HEK293 (cell line): ENCODE data around the gene NDST1.

Source experiments
- CTCF ChIA-PET: fragments of 350-600 bp; formaldehyde crosslinking; extraction: SDS; loops from one replicate; lab custom pipeline; 2021; ENCODE audit warnings: antibody characterized with exemption; lab: Yijun Ruan, JAX
- POLR2A ChIA-PET: fragments of 300-600 bp; formaldehyde crosslinking; extraction: SDS; loops from one replicate; lab custom pipeline; 2020; ENCODE audit warnings: antibody characterized with exemption, inconsistent platforms; lab: Yijun Ruan, JAX
- H3K27ac ChIP-seq: fragments of 200-500 bp; sonication (Bioruptor generic); 2 replicates; pipeline ENCODE4 v1.5.1; 2014; ENCODE audit warnings: low read depth, low read length, control low read depth, inconsistent platforms; ENCODE audit errors: extremely low read depth
- H3K36me3 ChIP-seq, 2 experiments: fragments of 200-500 bp in 1 of 2; sonication (Bioruptor generic) in 1 of 2; 1 replicate in 1 of 2; 2 replicates in 1 of 2; pipeline ENCODE4 v1.5.1; 2014 to 2017; ENCODE audit warnings: inconsistent platforms in 2 of 2, low read length in 2 of 2; ENCODE audit not compliant: control insufficient read depth in 2 of 2, insufficient read depth in 1 of 2
- H3K4me1 ChIP-seq: fragments of 200-500 bp; sonication (Bioruptor generic); 2 replicates; pipeline ENCODE4 v1.5.1; 2014; ENCODE audit warnings: mild to moderate bottlenecking, low read length, inconsistent platforms; ENCODE audit not compliant: control insufficient read depth, insufficient read depth
- H3K4me3 ChIP-seq: 2 replicates; pipeline ENCODE4 v1.5.1; 2011; ENCODE audit warnings: low read depth, mild to moderate bottlenecking, control low read depth, low read length, moderate library complexity
- H3K9me3 ChIP-seq: fragments of 200-500 bp; sonication (Bioruptor generic); 2 replicates; pipeline ENCODE4 v1.5.1; 2014; ENCODE audit warnings: low read depth, low read length, inconsistent platforms; ENCODE audit not compliant: control insufficient read depth, insufficient read depth
- PRDM10 ChIP-seq: fragments of 450-650 bp; formaldehyde crosslinking; IDR thresholded peaks from 2 replicates; pipeline ENCODE4 v1.5.1; 2016; ENCODE audit warnings: missing biosample characterization, missing genetic modification characterization
- SETDB1 ChIP-seq: IDR thresholded peaks from one replicate; pipeline ENCODE4 v1.6.1; 2017; ENCODE audit warnings: mild to moderate bottlenecking, low read length, moderate library complexity, mixed read lengths; ENCODE audit not compliant: insufficient read length
- SP7 ChIP-seq: fragments of 450-650 bp; formaldehyde crosslinking; IDR thresholded peaks from 2 replicates; pipeline ENCODE4 v1.5.1; 2016; ENCODE audit warnings: missing biosample characterization, missing genetic modification characterization
- TRIM28 ChIP-seq: IDR thresholded peaks from 2 replicates; pipeline ENCODE4 v1.6.1; 2011; ENCODE audit warnings: low read length, control low read depth, borderline replicate concordance
- ZIC2 ChIP-seq: fragments of 450-650 bp; formaldehyde crosslinking; IDR thresholded peaks from 2 replicates; pipeline ENCODE4 v1.5.1; 2016; ENCODE audit warnings: missing biosample characterization, missing genetic modification characterization
- ZNF132 ChIP-seq: fragments of 450-650 bp; formaldehyde crosslinking; IDR thresholded peaks from 2 replicates; pipeline ENCODE4 v1.5.1; 2017; ENCODE audit warnings: missing biosample characterization, missing genetic modification characterization, borderline replicate concordance
- ZNF146 ChIP-seq: fragments of 450-650 bp; formaldehyde crosslinking; IDR thresholded peaks from 2 replicates; pipeline ENCODE4 v1.5.1; 2016; ENCODE audit warnings: missing biosample characterization, missing genetic modification characterization
- ZNF280D ChIP-seq: fragments of 450-650 bp; formaldehyde crosslinking; IDR thresholded peaks from 2 replicates; pipeline ENCODE4 v1.5.1; 2016; ENCODE audit warnings: missing biosample characterization, missing genetic modification characterization
- ZNF302 ChIP-seq: fragments of 450-650 bp; formaldehyde crosslinking; IDR thresholded peaks from 2 replicates; pipeline ENCODE4 v1.5.1; 2016; ENCODE audit warnings: missing biosample characterization, missing genetic modification characterization, low read depth
- ZNF416 ChIP-seq: fragments of 450-650 bp; formaldehyde crosslinking; IDR thresholded peaks from 2 replicates; pipeline ENCODE4 v1.5.1; 2016; ENCODE audit warnings: missing biosample characterization, missing genetic modification characterization
- ZNF777 ChIP-seq: fragments of 450-650 bp; formaldehyde crosslinking; IDR thresholded peaks from 2 replicates; pipeline ENCODE4 v1.5.1; 2017; ENCODE audit warnings: missing biosample characterization, missing genetic modification characterization, borderline replicate concordance
- TF ChIP-seq, protein P1 (sequence below): fragments of 450-650 bp; formaldehyde crosslinking; IDR thresholded peaks from 2 replicates; pipeline ENCODE4 v1.5.1; 2016; ENCODE audit warnings: missing biosample characterization, missing genetic modification characterization
- TF ChIP-seq, protein P2 (sequence below): fragments of 450-650 bp; formaldehyde crosslinking; IDR thresholded peaks from 2 replicates; pipeline ENCODE4 v1.5.1; 2016; ENCODE audit warnings: missing biosample characterization, missing genetic modification characterization, low read depth

NDST1 gene

DNA sequence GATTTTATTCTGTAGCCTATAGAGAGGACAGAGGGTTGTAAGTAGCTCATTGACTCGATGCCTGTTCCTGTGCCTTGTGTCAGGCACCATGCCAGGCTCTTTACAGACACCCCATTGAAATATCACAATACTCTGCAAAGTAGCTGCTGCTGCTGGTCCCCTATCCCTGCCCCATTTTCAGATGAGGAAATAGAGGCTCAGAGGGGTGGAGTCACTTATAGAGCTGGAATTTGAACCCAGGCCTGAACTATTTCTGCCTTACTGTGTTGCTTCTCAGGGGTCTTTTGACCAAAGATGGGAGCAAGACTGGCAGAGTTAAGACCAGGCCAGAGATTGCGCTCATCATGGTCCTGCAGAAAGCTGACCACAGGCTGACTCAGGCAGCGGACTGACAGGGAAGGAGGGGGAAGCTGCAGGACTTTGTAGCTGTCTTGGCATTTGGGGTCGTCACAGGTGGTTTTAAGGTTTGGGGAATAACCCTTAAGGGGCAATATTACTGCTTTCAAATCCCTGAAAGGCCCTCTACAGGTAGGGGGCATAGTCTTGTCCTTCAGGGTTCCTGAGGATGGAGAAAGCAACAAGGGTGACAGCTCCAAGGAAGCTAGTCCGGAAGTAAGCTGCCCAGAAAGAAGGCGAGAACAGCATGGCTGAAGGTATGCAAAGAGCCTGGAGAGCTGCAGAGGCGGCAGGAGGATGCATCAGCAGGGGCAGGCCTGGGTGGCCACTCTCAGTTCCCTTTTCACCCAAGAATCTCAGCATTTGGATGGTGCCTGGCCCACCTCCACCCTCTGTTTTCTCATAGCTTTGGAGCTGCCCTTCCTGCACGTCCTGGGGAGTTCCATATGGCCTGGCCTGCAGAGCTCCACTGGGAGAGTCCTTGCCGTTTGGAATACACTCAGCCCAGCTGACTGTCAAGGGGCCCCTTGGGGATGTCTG lies 18.3 kb upstream of the NDST1 start:
- H3K4me3 ChIP-seq, result no peak overlapping the region
- no peaks in the 10 kb centered on the region for H3K9me3 ChIP-seq
- no peak overlapping the region for H3K27ac ChIP-seq
- TF ChIP-seq ZNF777, result no peak
- TF ChIP-seq ZNF302 (tag by site-specific recombination), result no peak
- TF ChIP-seq, protein P1, sequence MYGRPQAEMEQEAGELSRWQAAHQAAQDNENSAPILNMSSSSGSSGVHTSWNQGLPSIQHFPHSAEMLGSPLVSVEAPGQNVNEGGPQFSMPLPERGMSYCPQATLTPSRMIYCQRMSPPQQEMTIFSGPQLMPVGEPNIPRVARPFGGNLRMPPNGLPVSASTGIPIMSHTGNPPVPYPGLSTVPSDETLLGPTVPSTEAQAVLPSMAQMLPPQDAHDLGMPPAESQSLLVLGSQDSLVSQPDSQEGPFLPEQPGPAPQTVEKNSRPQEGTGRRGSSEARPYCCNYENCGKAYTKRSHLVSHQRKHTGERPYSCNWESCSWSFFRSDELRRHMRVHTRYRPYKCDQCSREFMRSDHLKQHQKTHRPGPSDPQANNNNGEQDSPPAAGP (tag by site-specific recombination), result no peak
- no peak for TF ChIP-seq ZNF132
- no peak for TF ChIP-seq ZNF146 (tag by site-specific recombination)
- peak; percentile 48 for TF ChIP-seq ZIC2 (tag by site-specific recombination)
- TF ChIP-seq ZNF416 (tag by site-specific recombination), result no peak
- TF ChIP-seq SP7 (tag by site-specific recombination), result no peak
- TF ChIP-seq ZNF280D (tag by site-specific recombination), result no peak
- no peak for TF ChIP-seq SETDB1
- TF ChIP-seq, protein P2, sequence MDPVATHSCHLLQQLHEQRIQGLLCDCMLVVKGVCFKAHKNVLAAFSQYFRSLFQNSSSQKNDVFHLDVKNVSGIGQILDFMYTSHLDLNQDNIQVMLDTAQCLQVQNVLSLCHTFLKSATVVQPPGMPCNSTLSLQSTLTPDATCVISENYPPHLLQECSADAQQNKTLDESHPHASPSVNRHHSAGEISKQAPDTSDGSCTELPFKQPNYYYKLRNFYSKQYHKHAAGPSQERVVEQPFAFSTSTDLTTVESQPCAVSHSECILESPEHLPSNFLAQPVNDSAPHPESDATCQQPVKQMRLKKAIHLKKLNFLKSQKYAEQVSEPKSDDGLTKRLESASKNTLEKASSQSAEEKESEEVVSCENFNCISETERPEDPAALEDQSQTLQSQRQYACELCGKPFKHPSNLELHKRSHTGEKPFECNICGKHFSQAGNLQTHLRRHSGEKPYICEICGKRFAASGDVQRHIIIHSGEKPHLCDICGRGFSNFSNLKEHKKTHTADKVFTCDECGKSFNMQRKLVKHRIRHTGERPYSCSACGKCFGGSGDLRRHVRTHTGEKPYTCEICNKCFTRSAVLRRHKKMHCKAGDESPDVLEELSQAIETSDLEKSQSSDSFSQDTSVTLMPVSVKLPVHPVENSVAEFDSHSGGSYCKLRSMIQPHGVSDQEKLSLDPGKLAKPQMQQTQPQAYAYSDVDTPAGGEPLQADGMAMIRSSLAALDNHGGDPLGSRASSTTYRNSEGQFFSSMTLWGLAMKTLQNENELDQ (tag by site-specific recombination), result no peak
- peak; percentile 56 for TF ChIP-seq PRDM10
- TF ChIP-seq TRIM28, result no peak
- CTCF ChIA-PET, result interaction anchor here (0.9 to 1.6 kb wide), 4 partner anchors 10 to 67 kb away, joined by 3 to 8 read pairs (median 4); no protein-coding TSS in a partner anchor
- peaks cover 0 to 5% of the 10 kb centered on the region in 2 experiments; a peak in 2 of 3 replicates for H3K36me3 ChIP-seq
- peaks cover 26% of the 10 kb centered on the region for H3K4me1 ChIP-seq
- POLR2A ChIA-PET, result interaction anchor here (0.9 to 1.3 kb wide), 2 partner anchors 40 to 211 kb away, joined by 3 to 4 read pairs; partner anchors contain the start of genes RBM22 and RPS14
